ES-I3 (cell line): ENCODE measurements around the gene REL.

Experiments used
- H3K36me3 ChIP-seq: 2 replicates; pipeline ENCODE4 v1.6.1; 2013; ENCODE audit warnings: mild to moderate bottlenecking, low read length, control low read depth, moderate library complexity; ENCODE audit not compliant: insufficient read depth
- H3K4me1 ChIP-seq: 2 replicates; pipeline ENCODE4 v1.6.1; 2013; ENCODE audit warnings: mild to moderate bottlenecking, control low read depth, low read length; ENCODE audit not compliant: insufficient read depth
- H3K9ac ChIP-seq: 2 replicates; pipeline ENCODE4 v1.6.1; 2013; ENCODE audit warnings: low read depth, mild to moderate bottlenecking, low read length, moderate library complexity
- H3K9me3 ChIP-seq: 2 replicates; pipeline ENCODE4 v1.6.1; 2013; ENCODE audit warnings: mild to moderate bottlenecking, low read length, moderate library complexity; ENCODE audit not compliant: control insufficient read depth, insufficient read depth

Gene REL

GRCh38 chr2:60974652-60975051 lies 93.3 kb downstream of the REL start:
- peaks cover 5% of the 10 kb centered on the region; the same call in 1 of the 2 replicates for H3K4me1 ChIP-seq
- H3K36me3 ChIP-seq = no peaks in the 10 kb centered on the region
- H3K9ac ChIP-seq = no peak overlapping the region
- H3K9me3 ChIP-seq = no peaks in the 10 kb centered on the region
